GM12878 (cell line): ENCODE results near the gene SETD1A. TPM values are rescaled to one million over a fixed set of nuclear protein-coding genes. Genes with fewer than 3 reads are reported as not detected.

Experiments used
- ATAC-seq: fragments of 200-7000 bp; cut with Tn5 transposase; 3 replicates; pipeline ENCODE4 v1.9.1; 2020; ENCODE audit warnings: mild to moderate bottlenecking, moderate library complexity
- BruUV-seq: library from RNA; stranded (reverse); fragments of 400-500 nt; replicated peaks from 2 replicates; lab custom pipeline; 2021; lab: Mats Ljungman, UMichigan
- CTCF ChIA-PET: fragments of 300-600 bp; sonication (Branson Sonifier 250); formaldehyde crosslinking; extraction: SDS; loops from one replicate; lab custom pipeline; 2021; ENCODE audit warnings: inconsistent platforms; lab: Yijun Ruan, JAX
- POLR2A ChIA-PET: fragments of 350-600 bp; formaldehyde crosslinking; extraction: SDS; loops from one replicate; lab custom pipeline; 2021; ENCODE audit warnings: inconsistent platforms; lab: Charles Lee
- RAD21 ChIA-PET: fragments of 300-600 bp; sonication (Branson Sonifier 250); formaldehyde crosslinking; loops from one replicate; lab custom pipeline; 2023; ENCODE audit warnings: antibody characterized with exemption; ENCODE audit not compliant: unreplicated experiment; lab: Charles Lee
- SMC1A ChIA-PET: fragments of 300-600 bp; sonication (Branson Sonifier 250); formaldehyde crosslinking; loops from one replicate; lab custom pipeline; 2023; ENCODE audit not compliant: unreplicated experiment, uncharacterized antibody; lab: Charles Lee
- DNase-seq: peaks from one replicate; pipeline ENCODE4 v3.0.0-alpha.2; 2011; ENCODE audit warnings: low read depth, low spot score
- FAIRE-seq: peaks from 3 replicates; lab custom pipeline; 2011; peaks lifted over from hg19 to GRCh38; lab: Jason Lieb, UNC
- H2AFZ ChIP-seq: 2 replicates; pipeline ENCODE4 v1.6.0; 2011; ENCODE audit warnings: low read depth, low read length, control low read depth; ENCODE audit not compliant: control insufficient read depth
- H3K27ac ChIP-seq: 2 replicates; pipeline ENCODE4 v1.5.1; 2011; ENCODE audit warnings: control low read depth; ENCODE audit not compliant: control insufficient read depth, insufficient read depth
- H3K27me3 ChIP-seq, 2 experiments: replicated peaks in 1 of 2; 2 replicates each; pipeline versions ENCODE4 v1.6.0 to v1.6.1; 2011; ENCODE audit warnings: low read length in 1 of 2; ENCODE audit not compliant: control insufficient read depth in 2 of 2, insufficient read depth in 2 of 2
- H3K36me3 ChIP-seq, 2 experiments: 2 replicates each; pipeline ENCODE4 v1.5.1; 2011; ENCODE audit warnings: low read length in 1 of 2; ENCODE audit not compliant: control insufficient read depth in 2 of 2, insufficient read depth in 2 of 2
- H3K4me1 ChIP-seq: 2 replicates; pipeline ENCODE4 v1.6.1; 2011; ENCODE audit warnings: mild to moderate bottlenecking, low read length, moderate library complexity, mixed read lengths; ENCODE audit not compliant: control insufficient read depth, insufficient read depth
- H3K4me2 ChIP-seq: 2 replicates; pipeline ENCODE4 v1.6.0; 2011; ENCODE audit warnings: control low read depth; ENCODE audit not compliant: control insufficient read depth, insufficient read depth
- H3K4me3 ChIP-seq: fragments of 200-600 bp; sonication (generic); 2 replicates; pipeline ENCODE4 v1.5.1; 2016
- H3K79me2 ChIP-seq: 2 replicates; pipeline ENCODE4 v1.6.0; 2011; ENCODE audit warnings: low read length; ENCODE audit not compliant: control insufficient read depth, insufficient read depth
- H3K9ac ChIP-seq: 2 replicates; pipeline ENCODE4 v1.8.0; 2011; ENCODE audit warnings: low read length, control low read depth, mixed read lengths; ENCODE audit not compliant: control insufficient read depth, insufficient read depth
- H3K9me3 ChIP-seq: replicated peaks from 3 replicates; pipeline ENCODE4 v1.5.1; 2011; ENCODE audit warnings: mild to moderate bottlenecking, low read length; ENCODE audit not compliant: control insufficient read depth, insufficient read depth
- H4K20me1 ChIP-seq: 2 replicates; pipeline ENCODE4 v1.6.0; 2011; ENCODE audit not compliant: control insufficient read depth, insufficient read depth
- CBFB ChIP-seq: IDR thresholded peaks from 2 replicates; pipeline ENCODE4 v1.6.1; 2016; ENCODE audit warnings: antibody characterized with exemption, low read depth
- MEF2A ChIP-seq: IDR thresholded peaks from 2 replicates; pipeline ENCODE4 v1.6.1; 2011; ENCODE audit warnings: low read depth, mild to moderate bottlenecking, low read length, moderate library complexity; ENCODE audit not compliant: insufficient read depth
- NFIC ChIP-seq: IDR thresholded peaks from 2 replicates; pipeline ENCODE4 v1.6.1; 2012; ENCODE audit warnings: low read depth, mild to moderate bottlenecking, inconsistent platforms, low read length, moderate library complexity
- TCF3 ChIP-seq: IDR thresholded peaks from 2 replicates; pipeline ENCODE4 v1.6.1; 2012; ENCODE audit warnings: low read depth, mild to moderate bottlenecking, low read length, borderline replicate concordance; ENCODE audit not compliant: insufficient read depth
- ZBED1 ChIP-seq: IDR thresholded peaks from 2 replicates; pipeline ENCODE4 v1.6.1; 2016; ENCODE audit warnings: borderline replicate concordance
- ZNF622 ChIP-seq: fragments of 450-650 bp; IDR thresholded peaks from 2 replicates; pipeline ENCODE4 v1.6.1; 2017; ENCODE audit warnings: mild to moderate bottlenecking, inconsistent platforms
- WGBS: methylation state at CpG from one replicate; pipeline ENCODE4 v1.1.6; 2016; ENCODE audit warnings: low lambda C conversion rate; ENCODE audit not compliant: insufficient replicate concordance, insufficient coverage; ENCODE audit errors: missing lambda C conversion rate; 5-methylcytosine and 5-hydroxymethylcytosine counted together
- in situ Hi-C: fragments of 300-500 bp; cut with MboI; formaldehyde crosslinking; loops from 9 replicates; pipeline ENCODE4 v1.14.3; 2018; ENCODE audit warnings: mixed read lengths
- intact Hi-C: fragments of 100-400 bp; cut with micrococcal nuclease; formaldehyde crosslinking; loops from one replicate; pipeline ENCODE4 v1.14.2; 2022; ENCODE audit not compliant: unreplicated experiment
- polyA plus RNA-seq, 11 experiments: library from polyadenylated mRNA; depleted of rRNA in 4 of 11; unstranded in 6 of 11; stranded (reverse) in 5 of 11; fragments of >200 nt; fragmentation: Nextera tagmentation in 4 of 11; fragmentation: Illumina TruSeq in 1 of 11; extraction: Ambion mirVana in 4 of 11; extraction: Trizol in 1 of 11; gene quantifications; 1 replicate in 1 of 11; 2 replicates in 10 of 11; pipeline versions ENCODE4 v1.2.1 to v1.2.3, GENCODE V29; 2011 to 2016; ENCODE audit warnings: inconsistent platforms in 2 of 11, missing spikeins in 2 of 11, low read depth in 1 of 11
- total RNA-seq, 4 experiments: library from RNA; depleted of rRNA in 3 of 4; stranded (reverse); fragments of >200 nt in 3 of 4; fragmentation: Illumina TruSeq in 1 of 4; extraction: Trizol in 1 of 4; gene quantifications; 2 replicates each; pipeline versions ENCODE4 v1.2.1 to v1.2.3, GENCODE V29; 2013 to 2021
- TF ChIP-seq, protein P1 (sequence below): fragments of 450-650 bp; formaldehyde crosslinking; IDR thresholded peaks from 2 replicates; pipeline ENCODE4 v1.5.0; 2022; ENCODE audit warnings: mild to moderate bottlenecking, missing genetic modification characterization

SETD1A gene
- total and polyA plus RNA-seq, 10 of the 15 experiments (the other 5 are each of a cell fraction or from before 2014, with no cell fraction given): 0.02 to 25.9 (median 4.9) TPM

GRCh38 chr16:31005350-31006085, 48.0 kb downstream of the SETD1A start:
- CTCF ChIA-PET: no interaction called here
- ATAC-seq: no peak
- no peak overlapping the region for H2AFZ ChIP-seq
- POLR2A ChIA-PET: no interaction called here
- in situ Hi-C loops: no loop called here
- TF ChIP-seq CBFB (no peak), ZNF622 (no peak), ZBED1 (no peak), TCF3 (no peak), NFIC (no peak), MEF2A (no peak)
- TF ChIP-seq, protein P1, sequence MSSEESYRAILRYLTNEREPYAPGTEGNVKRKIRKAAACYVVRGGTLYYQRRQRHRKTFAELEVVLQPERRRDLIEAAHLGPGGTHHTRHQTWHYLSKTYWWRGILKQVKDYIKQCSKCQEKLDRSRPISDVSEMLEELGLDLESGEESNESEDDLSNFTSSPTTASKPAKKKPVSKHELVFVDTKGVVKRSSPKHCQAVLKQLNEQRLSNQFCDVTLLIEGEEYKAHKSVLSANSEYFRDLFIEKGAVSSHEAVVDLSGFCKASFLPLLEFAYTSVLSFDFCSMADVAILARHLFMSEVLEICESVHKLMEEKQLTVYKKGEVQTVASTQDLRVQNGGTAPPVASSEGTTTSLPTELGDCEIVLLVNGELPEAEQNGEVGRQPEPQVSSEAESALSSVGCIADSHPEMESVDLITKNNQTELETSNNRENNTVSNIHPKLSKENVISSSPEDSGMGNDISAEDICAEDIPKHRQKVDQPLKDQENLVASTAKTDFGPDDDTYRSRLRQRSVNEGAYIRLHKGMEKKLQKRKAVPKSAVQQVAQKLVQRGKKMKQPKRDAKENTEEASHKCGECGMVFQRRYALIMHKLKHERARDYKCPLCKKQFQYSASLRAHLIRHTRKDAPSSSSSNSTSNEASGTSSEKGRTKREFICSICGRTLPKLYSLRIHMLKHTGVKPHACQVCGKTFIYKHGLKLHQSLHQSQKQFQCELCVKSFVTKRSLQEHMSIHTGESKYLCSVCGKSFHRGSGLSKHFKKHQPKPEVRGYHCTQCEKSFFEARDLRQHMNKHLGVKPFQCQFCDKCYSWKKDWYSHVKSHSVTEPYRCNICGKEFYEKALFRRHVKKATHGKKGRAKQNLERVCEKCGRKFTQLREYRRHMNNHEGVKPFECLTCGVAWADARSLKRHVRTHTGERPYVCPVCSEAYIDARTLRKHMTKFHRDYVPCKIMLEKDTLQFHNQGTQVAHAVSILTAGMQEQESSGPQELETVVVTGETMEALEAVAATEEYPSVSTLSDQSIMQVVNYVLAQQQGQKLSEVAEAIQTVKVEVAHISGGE: no peak
- TF ChIP-seq, all 136 proteins: peak for 0
- H4K20me1 ChIP-seq: no peaks in the 10 kb centered on the region
- ChIA-PET SMC1A (no interaction called here), RAD21 (no interaction called here)
- FAIRE-seq: no peak
- H3K4me2 ChIP-seq: no peak overlapping the region
- intact Hi-C loops: no loop called here
- H3K27me3 ChIP-seq: peaks cover 0 to 7% of the 10 kb centered on the region in 2 experiments; a peak in 3 of 4 replicates
- BruUV-seq: no TSS peak
- DNase-seq: no peak
- H3K4me3 ChIP-seq: no peak overlapping the region
- no peaks in the 10 kb centered on the region for H3K36me3 ChIP-seq
- no peaks in the 10 kb centered on the region for H3K9me3 ChIP-seq
- H3K79me2 ChIP-seq: no peaks in the 10 kb centered on the region
- 37% methylated on average over 16 of the region's 16 CpGs for WGBS
- no peak overlapping the region for H3K27ac ChIP-seq
- H3K4me1 ChIP-seq: no peaks in the 10 kb centered on the region
- H3K9ac ChIP-seq: no peak overlapping the region
